Colonic mucosa (tissue), 4 donors: Measurements from ENCODE around the gene AMOT. TPM values are rescaled to one million over a fixed set of nuclear protein-coding genes. Genes with fewer than 3 reads are reported as not detected.

Experiments
- DNase-seq: peaks from one replicate; pipeline ENCODE4 v3.0.0-alpha.2; 2020
- H3K27ac ChIP-seq: fragments of 200-600 bp; one replicate; pipeline ENCODE4 v1.8.0; 2021
- H3K27me3 ChIP-seq: fragments of 200-600 bp; one replicate; pipeline ENCODE4 v1.8.0; 2021
- H3K36me3 ChIP-seq: fragments of 200-600 bp; one replicate; pipeline ENCODE4 v1.8.0; 2021
- H3K4me1 ChIP-seq: fragments of 200-600 bp; one replicate; pipeline ENCODE4 v1.8.0; 2021; ENCODE audit warnings: mild to moderate bottlenecking
- H3K4me3 ChIP-seq: fragments of 200-600 bp; one replicate; pipeline ENCODE4 v1.8.0; 2021
- H3K9ac ChIP-seq, 2 donors: one replicate each; pipeline ENCODE4 v1.7.0; 2013; ENCODE audit warnings: control low read depth in 2 of 2, low read depth in 2 of 2, low read length in 2 of 2
- H3K9me3 ChIP-seq: fragments of 200-600 bp; one replicate; pipeline ENCODE4 v1.8.0; 2021
- CTCF ChIP-seq: fragments of 200-600 bp; IDR thresholded peaks from one replicate; pipeline ENCODE4 v1.8.0; 2022; ENCODE audit warnings: antibody characterized with exemption, mild to moderate bottlenecking
- intact Hi-C: fragments of 100-400 bp; cut with DNase I; formaldehyde crosslinking; loops from one replicate; pipeline ENCODE4 v1.14.1; 2022
- total RNA-seq, 2 donors: library from RNA; stranded (reverse); fragmentation: NEBNext Ultra II Directional in 1 of 2; extraction: Animal tissue kit (Norgen Biotek cat#: 25700) in 1 of 2; gene quantifications; one replicate each; pipeline ENCODE4 v1.2.1, GENCODE V29; 2021
- donor health status: healthy.
- donor health status: DM: no; HTN: no; CAD: no.
- donor health status: DM: no; HTN: no; CAD: no.

The AMOT gene
- total RNA-seq, 2 donors from 2014 or later, result 23.3 to 24.2 TPM

- H3K27ac ChIP-seq, result no peak overlapping the region
- DNase-seq, result no peak
- no peaks in the 10 kb centered on the region for H3K9me3 ChIP-seq
- H3K27me3 ChIP-seq, result no peaks in the 10 kb centered on the region
- H3K36me3 ChIP-seq, result no peaks in the 10 kb centered on the region
- H3K9ac ChIP-seq, result no peak overlapping the region
- no peak for TF ChIP-seq CTCF
- H3K4me1 ChIP-seq, result no peaks in the 10 kb centered on the region
- no peak overlapping the region for H3K4me3 ChIP-seq
- intact Hi-C loops, result no loop called here
Measured at GRCh38 chrX:112814496-112814895, 26.1 kb downstream of the AMOT start.

GRCh38 chrX:112812741-112813140, 27.9 kb downstream of the AMOT start:
- intact Hi-C loops, result no loop called here
- Histone ChIP-seq H3K36me3 (no peaks in the 10 kb centered on the region), H3K9ac (no peak overlapping the region), H3K27me3 (no peaks in the 10 kb centered on the region), H3K9me3 (no peaks in the 10 kb centered on the region), H3K4me3 (no peak overlapping the region), H3K27ac (no peak overlapping the region), H3K4me1 (no peaks in the 10 kb centered on the region)
- no peak for TF ChIP-seq CTCF
- no peak for DNase-seq

GRCh38 chrX:112808651-112809195, 31.9 kb downstream of the AMOT start:
- Histone ChIP-seq H3K4me1 (no peaks in the 10 kb centered on the region), H3K9me3 (no peaks in the 10 kb centered on the region), H3K4me3 (no peak overlapping the region), H3K36me3 (no peaks in the 10 kb centered on the region), H3K27me3 (no peaks in the 10 kb centered on the region), H3K27ac (no peak overlapping the region), H3K9ac (no peak overlapping the region)
- TF ChIP-seq CTCF, result no peak
- intact Hi-C loops, result no loop called here
- no peak for DNase-seq

GRCh38 chrX:112808007-112808406, 32.6 kb downstream of the AMOT start:
- no peak for DNase-seq
- H3K4me1 ChIP-seq, result no peaks in the 10 kb centered on the region
- no peak for TF ChIP-seq CTCF
- H3K9me3 ChIP-seq, result no peaks in the 10 kb centered on the region
- no peaks in the 10 kb centered on the region for H3K27me3 ChIP-seq
- no peak overlapping the region for H3K27ac ChIP-seq
- no peak overlapping the region for H3K9ac ChIP-seq
- intact Hi-C loops, result no loop called here
- no peak overlapping the region for H3K4me3 ChIP-seq
- H3K36me3 ChIP-seq, result no peaks in the 10 kb centered on the region

- Histone ChIP-seq H3K9me3 (no peaks in the 10 kb centered on the region), H3K4me3 (no peak overlapping the region), H3K36me3 (no peaks in the 10 kb centered on the region), H3K27ac (no peak overlapping the region), H3K9ac (no peak overlapping the region), H3K4me1 (no peaks in the 10 kb centered on the region), H3K27me3 (no peaks in the 10 kb centered on the region)
- no peak for DNase-seq
- TF ChIP-seq CTCF, result no peak
- intact Hi-C loops, result no loop called here
Measured at GRCh38 chrX:112803060-112803459, 37.6 kb downstream of the AMOT start.
